GM19372 (cell line): ENCODE measurements around the gene SELENOV.

Experiments
- ATAC-seq: cut with Tn5 transposase; IDR thresholded peaks from one replicate; pipeline ENCODE4 v1.9.1; 2021; ENCODE audit warnings: mild to moderate bottlenecking, low read depth, moderate library complexity; ENCODE audit not compliant: unreplicated experiment

The SELENOV gene

DNA sequence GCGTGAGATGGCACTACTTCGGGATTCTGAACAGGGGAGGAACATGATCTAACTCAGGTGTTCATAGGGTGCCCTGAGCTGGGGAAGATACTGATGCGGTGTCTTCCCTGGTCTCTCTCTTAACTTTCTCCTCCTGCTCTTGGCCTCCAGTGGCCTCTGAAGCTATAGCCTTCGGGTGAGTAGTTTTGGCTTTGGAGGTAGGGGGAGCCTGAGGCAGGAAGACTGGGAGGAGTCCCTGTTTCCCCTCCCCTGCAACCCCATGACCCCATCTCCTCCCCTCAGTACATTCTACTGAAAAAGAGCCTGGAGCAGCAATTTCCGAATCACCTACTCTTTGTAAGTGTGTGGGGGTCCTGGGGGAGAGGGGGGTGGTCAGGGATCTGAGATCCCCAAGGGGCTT is 3.5 kb downstream of the SELENOV start:
- no peak for ATAC-seq

DNA sequence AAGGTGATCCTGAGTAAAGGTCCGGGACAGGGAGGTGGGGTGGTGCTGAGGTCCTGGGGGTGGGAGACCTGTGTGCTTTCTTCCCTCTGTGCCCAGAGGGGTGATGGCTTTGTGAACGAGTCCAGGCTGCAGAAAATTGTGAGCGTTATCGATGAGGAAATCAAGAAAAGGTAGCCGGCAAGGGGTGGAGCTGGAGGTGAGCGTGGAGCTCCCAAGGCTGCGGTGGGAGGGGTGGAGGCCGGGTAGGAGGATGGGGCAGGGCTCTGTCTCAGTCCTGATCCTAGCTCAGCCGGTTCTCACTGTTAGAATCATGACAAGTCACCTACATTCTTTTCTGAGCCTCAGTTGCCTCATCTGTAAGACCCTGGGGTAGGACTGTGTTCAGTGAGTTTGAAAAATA is 4.0 kb downstream of the SELENOV start:
- ATAC-seq = no peak

DNA sequence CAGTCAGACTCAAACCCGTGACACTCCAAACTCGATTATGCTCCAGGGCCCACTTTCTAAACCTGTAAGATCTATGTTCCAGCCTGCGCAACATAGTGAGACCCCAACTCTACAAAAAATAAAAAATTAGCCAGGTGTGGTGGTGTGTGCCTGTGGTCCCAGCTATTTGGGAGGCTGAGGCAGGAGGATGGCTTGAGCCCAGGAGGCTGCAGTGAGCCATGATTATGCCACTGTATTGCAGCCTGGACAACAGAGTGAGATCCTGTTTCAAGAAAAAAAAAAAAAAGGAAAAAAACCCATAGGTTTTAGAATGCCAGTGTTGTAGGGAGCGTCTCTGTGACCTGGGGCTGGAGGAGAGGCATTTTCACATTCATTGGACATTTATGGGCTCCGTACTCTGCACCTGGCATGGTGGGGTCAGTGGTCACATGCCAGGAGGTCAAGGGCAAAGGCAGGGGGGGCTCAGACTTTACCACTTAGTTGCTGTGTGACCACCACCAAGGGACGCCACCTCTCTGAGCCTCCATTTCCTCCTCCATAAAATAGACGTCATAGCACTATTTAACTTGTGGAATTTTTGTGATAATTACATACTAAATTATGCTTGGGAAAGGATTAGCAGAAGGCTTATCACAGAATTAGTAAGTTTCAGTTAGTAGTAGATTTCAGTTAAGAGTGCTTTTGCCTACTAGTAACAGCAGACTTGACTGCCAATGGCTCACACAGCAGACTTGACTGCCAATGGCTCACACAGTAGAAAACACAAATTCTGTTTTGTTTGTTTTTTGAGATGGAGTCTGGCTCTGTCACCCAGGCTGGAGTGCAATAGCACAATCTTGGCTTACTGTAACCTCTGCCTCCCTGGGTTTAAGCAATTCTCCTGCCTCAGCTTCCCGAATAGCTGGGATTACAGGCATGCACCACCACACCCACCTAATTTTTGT is 5.9 kb downstream of the SELENOV start:
- no peak for ATAC-seq

DNA sequence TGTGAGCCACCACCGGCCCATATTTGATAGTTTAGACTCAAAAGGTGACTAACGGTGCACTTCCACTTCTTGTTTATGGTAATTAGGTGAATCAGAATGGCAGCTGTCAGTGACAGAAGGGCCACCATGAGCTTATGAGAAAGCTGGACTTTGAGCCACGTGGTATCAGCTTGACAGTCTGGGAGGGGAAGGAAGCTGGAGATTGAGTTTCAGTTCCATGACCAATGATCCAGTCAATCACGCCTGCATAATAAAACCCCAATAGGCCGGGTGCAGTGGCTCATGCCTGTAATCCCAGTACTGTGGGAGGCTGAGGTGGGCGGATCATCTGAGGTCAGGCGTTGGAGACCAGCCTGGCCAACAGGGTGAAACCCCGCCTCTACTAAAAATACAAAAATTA is 9.6 kb downstream of the SELENOV start:
- ATAC-seq = no peak

DNA sequence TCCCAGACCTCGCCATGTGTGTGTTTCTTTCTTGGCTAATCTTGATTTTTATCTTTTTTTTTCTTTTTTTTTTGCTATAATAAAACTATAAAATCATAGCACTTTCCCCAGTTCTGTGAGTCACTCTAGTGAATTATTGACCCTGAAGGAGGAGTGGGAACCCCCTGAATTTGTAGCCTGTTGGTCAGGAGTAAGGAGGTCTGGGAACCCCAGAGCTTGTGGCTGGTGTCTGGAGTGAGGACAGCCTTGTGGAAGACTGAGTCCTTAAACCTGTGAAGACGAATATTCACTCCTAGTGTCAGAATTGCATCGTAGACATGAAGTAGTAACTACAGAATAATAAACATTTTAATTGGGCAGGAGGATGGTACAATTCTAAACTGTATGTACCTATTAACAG is 10.3 kb downstream of the SELENOV start:
- no peak for ATAC-seq

DNA sequence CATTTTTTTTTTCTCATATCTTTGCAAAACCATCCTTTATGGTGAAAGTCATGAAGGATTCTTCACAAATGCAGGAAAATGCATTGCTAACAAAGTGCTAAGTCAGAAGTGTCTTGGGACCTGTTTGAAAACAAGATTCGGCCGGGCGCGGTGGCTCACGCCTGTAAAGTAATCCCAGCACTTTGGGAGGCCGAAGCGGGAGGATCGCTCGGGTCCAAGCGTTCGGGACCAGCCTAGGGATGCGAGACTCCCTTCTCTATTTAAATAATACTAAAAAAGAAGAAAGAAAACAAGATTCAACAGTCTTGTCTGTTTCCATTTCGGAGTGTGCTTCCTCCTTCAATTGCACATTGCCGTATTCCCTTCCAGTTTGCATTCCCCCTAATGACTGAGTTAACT is 16.9 kb downstream of the SELENOV start:
- no peak for ATAC-seq

DNA sequence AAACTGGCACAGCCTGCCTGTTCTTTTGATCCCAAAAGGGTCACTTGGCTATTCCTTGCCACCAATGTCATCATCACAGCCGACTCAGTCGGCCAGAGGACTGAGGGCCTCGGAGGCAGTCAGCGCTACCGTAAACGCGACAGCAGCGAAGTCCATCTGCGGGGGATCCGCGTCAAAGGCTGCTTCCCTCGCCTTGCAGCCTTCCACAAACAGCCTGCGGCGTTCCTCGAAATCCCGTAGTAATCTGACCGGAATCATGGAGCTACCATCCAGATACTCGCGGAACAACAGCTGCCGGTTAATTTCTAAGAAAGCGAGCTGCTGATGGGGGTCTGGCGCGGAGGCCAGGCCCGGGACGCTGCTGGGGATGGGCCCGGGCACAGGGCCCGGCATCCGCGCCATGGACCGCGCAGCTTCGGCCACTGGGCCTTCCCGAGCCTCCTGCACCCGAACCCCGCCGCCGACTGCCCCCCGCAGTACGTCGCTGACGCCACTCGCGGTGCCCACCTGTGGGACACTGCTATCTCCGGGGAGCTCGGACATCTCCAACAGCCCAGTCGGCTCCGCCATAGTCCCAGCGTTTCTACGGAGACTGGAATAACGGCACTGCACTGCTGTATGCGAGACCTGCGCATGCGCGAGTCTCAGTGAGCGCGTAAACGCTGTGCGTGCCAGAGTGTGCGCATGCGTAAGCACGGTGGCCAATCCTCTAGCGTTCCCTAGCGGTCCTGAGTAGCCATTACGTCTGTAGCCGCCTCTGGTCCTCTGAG is 17.5 kb downstream of the SELENOV start, which contains the start of gene EID2B:
TSS of gene EID2B (minus strand) at position 620 of the 770 bp plus-strand sequence. CDS start at position 570, 50 bp downstream.
- ATAC-seq = peak; percentile 89

DNA sequence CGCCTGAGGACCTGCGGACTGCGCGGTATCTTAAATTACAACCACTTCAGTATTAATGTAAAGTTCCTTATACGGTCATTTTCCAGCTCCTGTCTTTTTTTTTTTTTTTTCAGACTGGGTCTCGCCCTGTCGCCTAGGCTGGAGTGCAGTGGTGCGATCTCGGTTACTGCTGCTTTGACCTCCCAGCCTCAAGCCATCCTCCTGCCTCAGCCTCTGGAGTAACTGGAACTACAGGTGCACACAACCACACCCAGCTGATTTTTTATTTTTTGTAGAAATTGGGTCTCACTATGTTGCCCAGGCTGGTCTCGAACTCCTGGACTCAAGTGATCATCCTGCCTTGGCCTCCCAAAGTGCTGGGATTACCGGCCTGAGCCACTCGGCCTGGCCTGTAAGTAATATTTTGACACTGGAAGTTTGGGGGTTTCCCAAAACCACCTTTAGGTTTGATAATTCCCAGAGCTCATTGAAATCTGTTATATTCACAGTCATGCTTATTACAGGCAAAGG is 18.1 kb downstream of the SELENOV start:
- no peak for ATAC-seq

DNA sequence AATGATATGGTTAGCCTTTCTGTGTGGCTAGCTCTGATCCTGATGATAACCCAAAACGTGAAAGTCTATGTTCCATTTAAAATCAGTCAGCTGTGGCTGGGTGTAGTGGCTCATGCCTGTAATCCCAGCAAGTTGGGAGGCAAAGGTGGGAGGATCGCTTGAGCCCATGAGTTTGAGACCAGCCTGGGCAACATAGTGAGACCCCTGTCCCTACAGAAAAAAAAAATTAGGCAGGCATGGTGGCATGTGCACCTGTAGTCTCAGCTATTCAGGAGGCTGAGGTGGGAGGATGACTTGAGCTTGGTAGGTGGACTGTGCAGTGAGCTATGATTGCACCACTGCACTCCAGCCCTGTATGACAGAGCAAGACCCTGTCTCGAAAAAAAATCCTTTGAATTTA is 18.9 kb downstream of the SELENOV start:
- no peak for ATAC-seq

DNA sequence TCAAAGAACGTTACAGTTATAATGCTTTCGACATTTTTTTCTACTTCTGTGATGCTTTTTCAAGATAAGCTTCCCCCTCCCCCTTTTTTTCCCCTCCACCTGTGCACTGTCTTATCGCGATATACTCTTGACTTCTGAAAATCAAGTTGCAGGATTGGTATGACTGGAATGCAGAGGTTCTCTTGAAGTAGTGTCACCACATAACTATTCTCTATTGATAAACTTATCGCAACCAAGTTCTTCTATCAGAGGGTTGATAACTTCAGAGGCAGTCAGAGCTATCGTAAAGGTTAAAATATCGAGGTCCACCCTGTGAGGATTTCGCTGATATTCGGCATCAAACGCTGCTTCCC is 24.2 kb downstream of the SELENOV start:
- ATAC-seq = no peak

DNA sequence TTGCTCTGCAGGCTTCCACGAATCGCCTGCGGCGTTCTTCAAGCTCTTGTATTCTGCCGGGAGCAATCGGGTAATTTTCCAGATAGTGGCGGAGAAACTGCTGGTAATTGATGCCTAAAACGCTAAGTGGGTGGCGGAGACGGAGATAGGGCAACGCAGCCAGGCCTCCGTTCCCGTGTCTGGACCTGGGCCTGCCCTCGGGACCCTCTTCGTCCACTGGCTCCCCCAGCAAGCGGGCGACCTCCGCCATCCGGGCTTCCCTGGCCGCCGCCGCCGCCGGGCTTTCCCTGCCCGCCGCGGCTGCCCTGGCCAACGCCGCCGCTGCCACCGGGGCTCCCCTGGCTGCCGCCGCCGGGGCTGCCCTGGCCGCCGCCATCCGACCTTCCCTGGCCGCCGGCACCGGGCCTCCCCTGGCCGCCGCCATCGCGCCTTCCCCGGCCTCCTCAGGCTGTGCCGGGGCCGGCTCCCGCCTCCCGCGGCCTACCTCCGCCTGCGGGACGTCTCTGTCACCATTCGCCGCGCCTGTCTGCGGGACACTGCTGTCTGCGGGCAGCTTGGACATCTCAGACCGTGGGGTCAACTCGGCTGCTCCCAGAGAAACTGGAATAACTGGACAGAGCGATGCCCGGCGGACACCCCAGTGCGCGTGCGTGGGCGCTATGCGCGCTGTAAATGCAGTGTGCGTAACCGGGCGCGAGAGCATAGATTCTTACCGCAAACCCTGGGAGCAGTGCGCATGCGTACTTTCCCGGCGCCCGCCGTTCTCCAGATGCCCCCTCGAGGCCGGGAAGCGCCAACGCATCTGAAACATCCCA is 24.8 kb downstream of the SELENOV start, which contains the start of gene EID2:
TSS of gene EID2 (minus strand) at position 644 of the 815 bp plus-strand sequence. CDS start at position 562, 82 bp downstream.
- ATAC-seq = peak; percentile 94

DNA sequence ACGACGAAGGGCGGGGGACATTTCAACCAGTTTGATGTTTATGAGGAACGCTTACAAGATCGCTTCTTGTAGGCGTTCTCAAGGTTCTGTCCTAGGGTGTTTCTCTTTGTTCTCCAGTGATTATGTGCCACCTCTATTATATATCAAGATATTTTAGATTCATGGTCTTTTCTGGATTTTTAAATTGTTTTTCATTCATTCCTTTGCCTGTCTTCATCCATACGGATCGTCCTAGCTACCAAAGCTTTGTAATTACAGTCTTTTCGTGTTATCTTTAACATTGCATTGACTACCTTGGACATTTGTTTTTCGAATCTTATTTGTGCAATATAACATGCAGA is 25.4 kb downstream of the SELENOV start:
- ATAC-seq = no peak

DNA sequence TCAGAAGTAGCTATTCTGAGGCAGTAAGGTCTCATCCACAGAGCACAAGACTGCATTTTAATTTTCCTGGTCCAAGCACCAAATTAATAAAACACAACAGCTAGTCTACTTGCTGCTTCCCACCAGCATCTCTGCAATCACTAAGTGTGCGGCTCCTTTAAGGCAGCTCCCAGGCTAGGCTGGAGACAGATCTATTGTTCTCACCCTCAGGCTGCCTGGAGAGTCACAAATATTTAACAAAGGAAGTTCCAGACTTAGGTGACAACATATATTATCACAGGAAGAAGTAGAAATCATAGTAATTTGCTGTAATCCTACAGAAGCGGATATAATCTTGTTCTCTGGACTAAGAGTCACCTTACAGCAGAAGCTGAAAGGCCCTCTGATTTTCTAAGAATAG is 27.3 kb downstream of the SELENOV start:
- ATAC-seq = no peak

DNA sequence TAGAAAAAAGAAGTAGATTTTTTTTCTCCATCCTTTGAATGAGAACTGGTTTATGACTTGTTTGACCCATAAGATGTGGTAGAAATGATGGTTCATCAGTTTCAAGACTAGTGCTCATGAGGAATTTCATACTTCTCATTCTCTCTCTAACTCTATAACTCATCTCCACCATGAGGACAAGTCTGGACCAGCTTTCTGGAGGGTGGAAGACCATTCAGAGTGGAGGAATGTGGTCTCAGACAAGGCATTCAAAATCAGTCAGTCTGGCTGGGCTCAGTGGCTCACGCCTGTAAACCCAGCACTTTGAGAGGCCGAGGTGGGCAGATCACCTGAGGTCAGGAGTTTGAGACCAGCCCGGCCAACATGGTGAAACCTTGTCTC is 28.5 kb downstream of the SELENOV start:
- no peak for ATAC-seq

DNA sequence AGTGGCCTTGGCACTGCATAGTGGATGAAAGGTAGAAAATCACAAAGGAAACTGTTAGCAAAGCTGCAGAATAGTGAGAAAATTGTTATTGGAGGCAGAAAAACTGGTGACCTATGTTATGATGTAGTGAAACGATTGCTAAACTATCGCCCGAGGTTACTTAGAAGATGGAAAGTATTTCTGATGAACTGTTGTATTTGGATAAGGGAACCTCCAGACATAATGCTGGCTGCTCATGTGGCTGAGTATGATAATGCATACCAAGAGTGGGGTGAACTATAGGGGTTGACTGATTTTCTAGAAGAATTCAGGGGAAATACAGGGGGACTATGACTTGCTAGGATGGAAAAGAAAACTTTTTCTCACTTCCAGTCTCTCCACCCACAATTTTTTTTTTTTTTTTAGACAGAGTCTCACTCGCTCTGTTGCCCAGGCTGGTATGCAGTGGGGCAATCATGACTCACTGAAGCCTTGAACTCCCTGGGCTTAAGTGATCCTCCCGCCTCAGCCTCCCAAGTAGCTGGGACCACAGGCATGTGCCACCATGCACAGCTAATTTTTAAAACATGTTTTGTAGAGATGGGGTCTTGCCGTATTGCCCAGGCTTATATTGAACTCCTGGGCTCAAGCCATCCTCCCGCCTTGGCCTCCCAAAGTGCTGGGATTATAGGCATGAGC is 29.4 kb downstream of the SELENOV start:
- no peak for ATAC-seq

DNA sequence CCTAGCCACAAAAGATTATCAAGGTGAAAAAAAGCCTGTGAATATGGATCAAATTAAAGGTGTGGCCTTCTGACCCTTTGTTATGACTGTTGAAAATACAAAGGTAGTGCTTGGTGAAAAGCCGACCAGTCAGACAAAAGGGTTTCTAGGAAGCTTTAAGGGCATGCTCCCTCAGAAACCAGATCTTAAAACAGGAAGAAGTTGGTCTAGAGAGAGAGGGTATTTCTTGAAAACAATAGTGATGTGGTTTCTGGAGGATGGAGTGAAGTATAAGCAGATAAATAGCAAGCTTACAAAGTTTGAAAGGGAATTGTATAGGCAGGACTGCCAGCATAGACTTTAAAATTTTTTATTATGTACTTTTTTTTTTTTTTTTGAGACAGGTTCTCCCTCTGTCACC is 30.0 kb downstream of the SELENOV start:
- ATAC-seq = no peak

DNA sequence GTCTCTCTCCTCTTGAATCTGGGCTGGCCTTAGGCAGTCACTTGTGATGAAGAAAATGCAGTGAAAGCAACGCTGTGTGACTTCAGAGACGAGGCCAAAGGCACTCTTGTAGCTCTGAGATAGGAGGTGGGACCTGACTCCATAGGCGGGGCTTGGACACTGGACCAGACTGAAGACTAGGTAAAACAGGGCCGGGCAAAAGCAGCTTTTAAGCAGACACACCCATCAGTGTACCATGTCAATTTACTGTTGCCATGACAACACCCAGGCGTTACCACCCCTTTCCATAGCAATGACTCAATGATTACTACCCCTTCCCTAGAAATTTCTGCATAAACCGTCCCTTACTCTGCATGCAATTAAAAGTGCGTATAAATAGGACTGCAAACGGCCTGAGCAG is 31.7 kb downstream of the SELENOV start:
- no peak for ATAC-seq

DNA sequence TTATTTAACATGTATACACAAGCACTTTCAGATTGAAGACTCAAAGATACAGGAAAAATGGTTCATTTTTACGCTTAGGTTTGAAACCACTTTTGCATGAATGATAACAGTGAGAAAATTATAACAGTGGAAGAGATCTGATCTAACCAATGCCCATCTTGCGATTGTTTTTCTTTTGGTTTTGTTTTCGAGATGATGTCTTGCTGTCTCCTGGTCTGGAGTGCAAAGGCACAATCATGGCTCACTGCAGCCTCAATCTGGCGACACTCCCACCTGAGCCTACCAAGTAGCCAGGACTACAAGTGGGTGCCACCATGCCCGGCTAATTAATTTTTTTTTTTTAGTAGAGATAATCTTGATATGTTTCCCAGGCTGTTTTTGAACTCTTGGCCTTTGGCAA is 35.3 kb downstream of the SELENOV start:
- no peak for ATAC-seq

DNA sequence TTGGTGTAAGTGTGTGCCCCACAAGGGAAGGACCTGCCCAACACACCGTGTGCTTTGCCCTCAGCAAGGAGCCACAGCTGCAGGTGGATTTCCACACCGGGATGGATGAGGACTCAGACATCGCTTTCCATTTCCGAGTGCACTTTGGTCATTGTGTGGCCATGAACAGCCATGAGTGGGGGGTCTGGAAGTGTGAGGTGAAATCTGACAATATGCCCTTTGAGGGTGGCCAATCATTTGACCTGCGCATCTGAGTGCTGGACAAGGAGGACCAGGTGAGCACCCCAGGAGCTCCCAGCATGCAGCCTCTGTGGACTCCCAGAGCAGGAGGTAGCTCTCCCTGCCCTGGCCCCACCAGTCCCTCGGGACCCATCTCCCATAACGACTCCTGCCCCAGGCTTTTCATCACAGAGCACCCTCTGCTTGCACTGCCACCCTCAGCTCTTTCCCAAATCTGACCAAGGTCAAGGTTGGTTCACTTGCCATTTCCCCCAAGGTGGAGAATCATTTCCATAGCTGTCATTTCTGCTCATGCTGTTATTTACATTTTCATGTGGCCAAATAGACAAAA is 38.2 kb downstream of the SELENOV start:
- no peak for ATAC-seq
